H9 (cell line): ENCODE results near the gene TBC1D22A. TPM values are rescaled to one million over a fixed set of nuclear protein-coding genes. Genes with fewer than 3 reads are reported as not detected.

Experiments
- DNase-seq: peaks from one replicate; pipeline ENCODE4 v3.0.0-alpha.2; 2017
- H2AFZ ChIP-seq: one replicate; pipeline ENCODE4 v1.6.1; 2013; ENCODE audit warnings: mild to moderate bottlenecking, low read length, control low read depth, moderate library complexity
- H2AK5ac ChIP-seq: 2 replicates; pipeline ENCODE4 v1.6.1; 2013; ENCODE audit warnings: low read length, control low read depth, mixed read lengths; ENCODE audit not compliant: insufficient read length
- H2BK120ac ChIP-seq: one replicate; pipeline ENCODE4 v1.6.1; 2013; ENCODE audit warnings: low read depth, mild to moderate bottlenecking, low read length, control low read depth, inconsistent platforms; ENCODE audit not compliant: poor library complexity, severe bottlenecking
- H2BK12ac ChIP-seq: 2 replicates; pipeline ENCODE4 v1.6.1; 2013; ENCODE audit warnings: low read length, control low read depth, mixed read lengths, low read depth; ENCODE audit not compliant: insufficient read length
- H2BK15ac ChIP-seq: 2 replicates; pipeline ENCODE4 v1.6.1; 2013; ENCODE audit warnings: low read depth, low read length, control low read depth
- H2BK20ac ChIP-seq: one replicate; pipeline ENCODE4 v1.6.1; 2013; ENCODE audit warnings: low read depth, mild to moderate bottlenecking, low read length, control low read depth, inconsistent platforms; ENCODE audit not compliant: poor library complexity, severe bottlenecking
- H2BK5ac ChIP-seq: 2 replicates; pipeline ENCODE4 v1.6.1; 2013; ENCODE audit warnings: low read length, control low read depth, mixed read lengths; ENCODE audit not compliant: insufficient read length
- H3K14ac ChIP-seq: 2 replicates; pipeline ENCODE4 v1.6.1; 2013; ENCODE audit warnings: low read length, control low read depth; ENCODE audit not compliant: insufficient read depth
- H3K18ac ChIP-seq: 2 replicates; pipeline ENCODE4 v1.6.1; 2013; ENCODE audit warnings: low read depth, mild to moderate bottlenecking, mixed read lengths, low read length, control low read depth; ENCODE audit not compliant: insufficient read length
- H3K23ac ChIP-seq: 2 replicates; pipeline ENCODE4 v1.6.1; 2013; ENCODE audit warnings: low read length, control low read depth, mixed read lengths, low read depth; ENCODE audit not compliant: insufficient read length
- H3K23me2 ChIP-seq: 2 replicates; pipeline ENCODE4 v1.6.1; 2013; ENCODE audit warnings: low read depth, mild to moderate bottlenecking, mixed read lengths, low read length, control low read depth; ENCODE audit not compliant: insufficient read length, poor library complexity, severe bottlenecking
- H3K27ac ChIP-seq: 2 replicates; pipeline ENCODE4 v1.5.1; 2013; ENCODE audit warnings: low read length, control low read depth, mixed read lengths, low read depth; ENCODE audit not compliant: insufficient read length
- H3K27me3 ChIP-seq: 2 replicates; pipeline ENCODE4 v1.6.1; 2013; ENCODE audit warnings: low read length, control low read depth, inconsistent platforms; ENCODE audit not compliant: insufficient read depth
- H3K4ac ChIP-seq: 2 replicates; pipeline ENCODE4 v1.6.1; 2013; ENCODE audit warnings: low read depth, mild to moderate bottlenecking, control low read depth, inconsistent platforms, low read length, moderate library complexity
- H3K4me1 ChIP-seq: 2 replicates; pipeline ENCODE4 v1.6.1; 2013; ENCODE audit warnings: low read length, control low read depth, inconsistent platforms; ENCODE audit not compliant: insufficient read depth
- H3K4me2 ChIP-seq: 2 replicates; pipeline ENCODE4 v1.6.1; 2013; ENCODE audit warnings: low read length, control low read depth, mixed read lengths; ENCODE audit not compliant: insufficient read length, insufficient read depth
- H3K56ac ChIP-seq: 2 replicates; pipeline ENCODE4 v1.6.1; 2013; ENCODE audit warnings: low read depth, mild to moderate bottlenecking, mixed read lengths, low read length, control low read depth; ENCODE audit not compliant: insufficient read length
- H3K79me1 ChIP-seq: 2 replicates; pipeline ENCODE4 v1.6.1; 2013; ENCODE audit warnings: low read depth, mild to moderate bottlenecking, moderate library complexity, low read length, control low read depth, inconsistent platforms; ENCODE audit not compliant: insufficient read depth, poor library complexity, severe bottlenecking
- H3K79me2 ChIP-seq: 2 replicates; pipeline ENCODE4 v1.6.1; 2013; ENCODE audit warnings: low read length, control low read depth, inconsistent platforms; ENCODE audit not compliant: insufficient read depth
- H3K9ac ChIP-seq: 2 replicates; pipeline ENCODE4 v1.6.1; 2013; ENCODE audit warnings: low read length, control low read depth, mixed read lengths; ENCODE audit not compliant: insufficient read length; ENCODE audit errors: extremely low read depth
- H3K9me3 ChIP-seq: one replicate; pipeline ENCODE4 v1.6.1; 2013; ENCODE audit warnings: low read depth, low read length, inconsistent platforms; ENCODE audit not compliant: control insufficient read depth
- H3T11ph ChIP-seq: one replicate; pipeline ENCODE4 v1.6.1; 2013; ENCODE audit warnings: mild to moderate bottlenecking, low read length, control low read depth, inconsistent platforms
- H4K20me1 ChIP-seq: one replicate; pipeline ENCODE4 v1.6.1; 2013; ENCODE audit not compliant: control insufficient read depth, insufficient read length, insufficient read depth
- H4K5ac ChIP-seq: 2 replicates; pipeline ENCODE4 v1.6.1; 2013; ENCODE audit warnings: low read depth, mild to moderate bottlenecking, mixed read lengths, low read length, control low read depth; ENCODE audit not compliant: insufficient read length
- H4K8ac ChIP-seq: replicated peaks from 2 replicates; pipeline ENCODE4 v1.6.1; 2013; ENCODE audit warnings: low read length, control low read depth, mixed read lengths, low read depth; ENCODE audit not compliant: insufficient read length
- H4K91ac ChIP-seq: 2 replicates; pipeline ENCODE4 v1.6.1; 2013; ENCODE audit warnings: low read depth, mild to moderate bottlenecking, moderate library complexity, mixed read lengths, low read length, control low read depth; ENCODE audit not compliant: insufficient read length
- H3K27ac Mint-ChIP-seq, 3 experiments: 2 replicates in 2 of 3; 3 replicates in 1 of 3; pipeline ENCODE4 v1.8.0; 2020 to 2021; ENCODE audit warnings: mixed read lengths in 3 of 3, mild to moderate bottlenecking in 1 of 3, moderate library complexity in 1 of 3
- H3K27me3 Mint-ChIP-seq: 2 replicates; pipeline ENCODE4 v1.8.0; 2021; ENCODE audit warnings: low read depth, mild to moderate bottlenecking, moderate library complexity, mixed read lengths
- H3K36me3 Mint-ChIP-seq, 3 experiments: 2 replicates in 2 of 3; 3 replicates in 1 of 3; pipeline ENCODE4 v1.8.0; 2020 to 2021; ENCODE audit warnings: low read depth in 3 of 3, mixed read lengths in 3 of 3; ENCODE audit not compliant: insufficient read depth in 1 of 3
- H3K4me1 Mint-ChIP-seq, 2 experiments: 2 replicates each; pipeline ENCODE4 v1.8.0; 2020; ENCODE audit warnings: mixed read lengths in 2 of 2
- H3K4me3 Mint-ChIP-seq, 2 experiments: 2 replicates in 1 of 2; 3 replicates in 1 of 2; pipeline ENCODE4 v1.8.0; 2020 to 2021; ENCODE audit warnings: mild to moderate bottlenecking in 2 of 2, mixed read lengths in 2 of 2, moderate library complexity in 1 of 2
- H3K9me3 Mint-ChIP-seq, 2 experiments: 2 replicates in 1 of 2; 3 replicates in 1 of 2; pipeline ENCODE4 v1.8.0; 2020; ENCODE audit warnings: mild to moderate bottlenecking in 2 of 2, mixed read lengths in 2 of 2, moderate library complexity in 1 of 2
- WGBS: extraction: QIAGEN DNeasy Blood & Tissue Kit; methylation state at CpG from one replicate; pipeline ENCODE4 v1.1.7; 2013; ENCODE audit warnings: missing lambda C conversion rate, low lambda C conversion rate, mixed read lengths; ENCODE audit not compliant: insufficient read length; ENCODE audit errors: extremely low coverage; 5-methylcytosine and 5-hydroxymethylcytosine counted together
- total RNA-seq: library from RNA; stranded (reverse); gene quantifications from 2 replicates; pipeline ENCODE4 v1.2.1, GENCODE V29; 2021
- TF ChIP-seq, protein P1 (sequence below): fragments of 200-600 bp; sonication (generic); conservative IDR thresholded peaks from 3 replicates; pipeline ENCODE4 v1.8.0; 2021; ENCODE audit warnings: antibody characterized with exemption, mild to moderate bottlenecking

TBC1D22A gene
- total RNA-seq, 1 experiment from 2014 or later: 20.8 TPM

DNA sequence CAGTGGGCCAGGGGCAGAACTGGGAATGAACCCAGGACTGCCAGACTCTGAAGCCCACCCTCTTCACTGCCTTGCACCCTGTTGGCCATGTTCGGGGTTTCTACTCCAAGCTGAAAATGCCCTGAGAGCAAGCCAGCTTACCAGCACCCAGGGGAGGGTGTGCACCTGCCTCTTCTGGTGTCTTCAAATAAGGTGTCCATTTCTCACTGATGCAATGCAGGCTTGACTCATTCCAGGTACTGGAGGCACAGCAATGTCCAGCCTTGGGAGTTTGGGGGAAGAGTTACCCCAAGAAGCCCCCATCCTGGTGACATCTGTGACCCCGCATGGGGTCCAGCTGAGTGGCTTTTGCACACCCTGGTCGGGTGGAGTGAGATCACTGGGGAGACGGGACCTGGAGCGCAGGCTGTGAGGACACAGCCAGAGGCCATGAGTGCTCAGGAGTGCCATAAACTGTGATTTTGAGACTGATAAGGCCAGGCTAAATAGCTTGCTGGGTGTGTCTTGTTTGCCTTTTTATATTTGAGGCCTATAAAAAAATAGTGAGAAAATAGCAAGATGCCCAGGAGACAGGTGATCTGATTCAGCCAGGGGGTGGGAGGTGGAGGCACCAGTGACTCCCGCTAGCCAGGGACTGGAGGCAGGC is 19.8 kb upstream of the TBC1D22A start:
- peaks cover 29% of the 10 kb centered on the region for H3K27me3 Mint-ChIP-seq
- TF ChIP-seq, protein P1, sequence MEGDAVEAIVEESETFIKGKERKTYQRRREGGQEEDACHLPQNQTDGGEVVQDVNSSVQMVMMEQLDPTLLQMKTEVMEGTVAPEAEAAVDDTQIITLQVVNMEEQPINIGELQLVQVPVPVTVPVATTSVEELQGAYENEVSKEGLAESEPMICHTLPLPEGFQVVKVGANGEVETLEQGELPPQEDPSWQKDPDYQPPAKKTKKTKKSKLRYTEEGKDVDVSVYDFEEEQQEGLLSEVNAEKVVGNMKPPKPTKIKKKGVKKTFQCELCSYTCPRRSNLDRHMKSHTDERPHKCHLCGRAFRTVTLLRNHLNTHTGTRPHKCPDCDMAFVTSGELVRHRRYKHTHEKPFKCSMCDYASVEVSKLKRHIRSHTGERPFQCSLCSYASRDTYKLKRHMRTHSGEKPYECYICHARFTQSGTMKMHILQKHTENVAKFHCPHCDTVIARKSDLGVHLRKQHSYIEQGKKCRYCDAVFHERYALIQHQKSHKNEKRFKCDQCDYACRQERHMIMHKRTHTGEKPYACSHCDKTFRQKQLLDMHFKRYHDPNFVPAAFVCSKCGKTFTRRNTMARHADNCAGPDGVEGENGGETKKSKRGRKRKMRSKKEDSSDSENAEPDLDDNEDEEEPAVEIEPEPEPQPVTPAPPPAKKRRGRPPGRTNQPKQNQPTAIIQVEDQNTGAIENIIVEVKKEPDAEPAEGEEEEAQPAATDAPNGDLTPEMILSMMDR: no peak
- H4K8ac ChIP-seq: no peak overlapping the region
- DNase-seq: no peak
- H2AK5ac ChIP-seq: no peak overlapping the region
- H3K27me3 ChIP-seq: no peaks in the 10 kb centered on the region
- peaks cover 6 to 8% of the 10 kb centered on the region in 2 experiments; a peak in 3 of 4 replicates for H3K4me1 Mint-ChIP-seq
- no peaks in the 10 kb centered on the region for H3K4me1 ChIP-seq
- H3K9ac ChIP-seq: no peak overlapping the region
- H2AFZ ChIP-seq: no peak overlapping the region
- H3K4ac ChIP-seq: no peak overlapping the region
- no peak overlapping the region for H4K91ac ChIP-seq
- no peak overlapping the region for H3K4me3 Mint-ChIP-seq
- no peak overlapping the region for H2BK120ac ChIP-seq
- no peak overlapping the region for H3K4me2 ChIP-seq
- no peaks in the 10 kb centered on the region for H3K79me2 ChIP-seq
- H3K18ac ChIP-seq: no peak overlapping the region
- no peak overlapping the region for H3T11ph ChIP-seq
- H4K20me1 ChIP-seq: no peaks in the 10 kb centered on the region
- no CpG with 5 or more reads among the region's 6 CpGs for WGBS
- no peak overlapping the region for H2BK5ac ChIP-seq
- no peak overlapping the region for H2BK20ac ChIP-seq
- no peaks in the 10 kb centered on the region for H3K9me3 ChIP-seq
- H2BK15ac ChIP-seq: no peak overlapping the region
- no peak overlapping the region for H3K56ac ChIP-seq
- H3K23ac ChIP-seq: no peak overlapping the region
- H3K14ac ChIP-seq: no peak overlapping the region
- H3K23me2 ChIP-seq: no peaks in the 10 kb centered on the region
- H3K79me1 ChIP-seq: no peaks in the 10 kb centered on the region
- peaks cover 3 to 8% of the 10 kb centered on the region in 2 experiments; a peak in 3 of 5 replicates for H3K9me3 Mint-ChIP-seq
- no peak overlapping the region for H3K27ac ChIP-seq
- H3K36me3 Mint-ChIP-seq: no peaks in the 10 kb centered on the region
- H2BK12ac ChIP-seq: no peak overlapping the region
- H4K5ac ChIP-seq: no peak overlapping the region
- no peak overlapping the region for H3K27ac Mint-ChIP-seq
